ENCODE data around the gene FAM83C.
A peak's percentile ranks its signal among the peaks of the same experiment; 100 is the strongest.

GRCh38 chr20:35305682-35306556, 13.7 kb upstream of the FAM83C start:
- no peak for TF ChIP-seq CTCF (IDR thresholded peaks at IDR 0.05)
- no peak for TF ChIP-seq KDM1A (IDR thresholded peaks at IDR 0.05; ENCODE audit: low read depth)
- no peak for TF ChIP-seq BHLHE40 (IDR thresholded peaks at IDR 0.05; ENCODE audit: low read depth, low read length)
- no peak for TF ChIP-seq NR3C1 (IDR thresholded peaks at IDR 0.05)
- TF ChIP-seq ESRRA (IDR thresholded peaks at IDR 0.05; ENCODE audit: borderline replicate concordance, low read length) = no peak
- TF ChIP-seq TP53 (CRISPR knock-in tag; IDR thresholded peaks at IDR 0.05) = no peak
- peak; percentile 87 to 95; a peak in 3 of 5 replicates for TF ChIP-seq EP300 (IDR thresholded peaks at IDR 0.05)
- TF ChIP-seq FOSL2 (IDR thresholded peaks at IDR 0.05) = peak; percentile 99
- TF ChIP-seq FOSL2 (CRISPR knock-in tag; IDR thresholded peaks at IDR 0.05) = peak; percentile 100
- no peak for TF ChIP-seq SREBF2 (IDR thresholded peaks at IDR 0.05)
- no peak for TF ChIP-seq KDM5A (IDR thresholded peaks at IDR 0.05)
- no peak for TF ChIP-seq ZSCAN20 (CRISPR knock-in tag; IDR thresholded peaks at IDR 0.05)

Measured in A549 (cell line).